NCI-H187 (cell line): ENCODE results near the gene FERMT3.
A peak's percentile ranks its signal among the peaks of the same experiment; 100 is the strongest.
"Not testable (repeated sequence)": the region's sequence is repeated elsewhere in the genome, so short reads cannot be mapped to it uniquely, and the experiment has no call there.

Experiments
- DNase-seq, 2 experiments: peaks; one replicate each; lab custom pipeline; 2025; lab: John Stamatoyannopoulos, UW

Gene FERMT3

GRCh38 chr11:64206457-64207255 lies at the start of gene FERMT3:
Gene FERMT3, plus strand, starts transcription at chr11:64206721. Its CDS starts 644 bp downstream, at chr11:64207365.
- DNase-seq = no peak

- DNase-seq = no peak
Observed at GRCh38 chr11:64157631-64158394, 48.7 kb upstream of the FERMT3 start.

GRCh38 chr11:64161037-64161436 lies 45.5 kb upstream of the FERMT3 start:
- no peak for DNase-seq

DNA sequence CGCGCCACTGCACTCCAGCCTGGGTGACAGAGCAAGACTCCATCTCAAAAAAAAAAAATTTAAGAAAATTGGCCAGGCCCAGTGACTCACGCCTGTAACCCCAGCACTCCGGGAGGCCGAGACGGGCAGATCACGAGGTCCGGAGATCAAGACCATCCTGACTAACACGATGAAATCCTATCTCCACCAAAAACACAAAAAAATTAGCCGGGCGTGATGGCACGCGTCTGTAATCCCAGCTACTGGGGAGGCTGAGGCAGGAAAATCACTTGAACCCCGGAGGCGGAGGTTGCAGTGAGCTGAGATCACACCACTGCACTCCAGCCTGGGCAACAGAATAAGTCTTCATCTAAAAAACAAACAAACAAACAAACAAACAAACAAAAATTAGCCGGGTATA lies 43.8 kb upstream of the FERMT3 start:
- not testable (repeated sequence) for DNase-seq

DNA sequence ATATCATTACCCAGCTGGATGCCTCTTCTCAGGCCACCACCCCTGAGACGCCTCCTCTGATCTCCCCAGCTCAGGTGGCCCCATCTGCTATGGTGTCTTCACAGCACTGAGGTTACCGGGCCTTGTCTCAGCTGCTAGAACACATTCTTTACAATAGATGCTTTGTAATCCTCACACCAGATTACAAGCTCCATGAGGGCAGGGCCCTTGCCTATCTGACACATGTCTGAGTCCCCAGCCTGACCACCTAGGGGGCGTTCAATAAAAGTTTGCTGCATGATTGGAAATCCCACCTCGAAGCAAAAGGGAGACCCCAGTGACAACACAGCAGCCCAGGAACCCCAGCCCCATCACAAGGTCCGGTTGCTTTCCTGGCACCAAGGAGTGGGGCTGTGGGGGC lies 42.6 kb upstream of the FERMT3 start:
- no peak for DNase-seq

DNA sequence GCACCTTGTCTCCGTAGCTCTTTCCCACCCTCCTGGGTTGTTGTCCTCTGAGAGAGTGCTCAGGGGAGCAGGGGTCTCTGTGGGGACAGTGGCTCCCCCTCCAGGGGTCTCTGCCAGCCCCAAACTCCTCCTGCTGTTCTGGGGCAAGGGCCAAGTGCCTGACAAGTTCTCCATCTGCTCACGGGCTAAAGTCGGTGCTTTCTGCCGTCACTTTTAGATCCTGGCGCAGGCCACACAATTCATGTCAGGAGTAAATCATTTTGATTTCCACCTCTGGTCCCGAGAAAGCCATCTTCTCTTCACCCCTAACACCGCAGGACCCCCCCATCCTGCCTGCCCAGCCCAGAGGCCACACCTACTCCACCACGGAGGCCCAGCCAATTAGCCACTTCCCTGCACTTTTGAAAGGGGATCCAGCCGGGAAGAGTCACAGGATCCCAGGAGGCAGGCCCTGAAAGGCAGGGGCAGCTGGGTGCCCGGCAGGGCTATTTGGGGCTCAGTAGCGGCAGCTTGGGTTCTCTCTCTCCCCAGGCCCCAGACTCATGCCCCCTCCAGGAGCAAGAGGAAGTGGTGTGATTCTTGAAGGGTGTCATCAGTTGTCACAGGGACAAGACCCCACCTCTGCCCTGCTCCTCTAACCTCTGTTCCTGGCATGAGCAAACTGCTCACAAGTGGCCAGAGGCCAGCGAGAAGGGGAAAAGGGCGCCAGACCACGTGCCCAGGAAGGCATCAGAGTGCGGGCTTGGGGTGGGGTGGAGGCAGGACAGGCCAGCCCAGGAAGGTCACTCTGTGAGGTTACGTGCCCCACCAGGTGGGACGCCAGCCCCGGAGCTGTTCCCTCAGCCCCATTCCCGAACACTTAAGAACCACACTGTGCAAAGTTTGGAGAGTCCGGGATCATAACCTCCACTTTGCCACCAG lies 41.9 kb upstream of the FERMT3 start:
- DNase-seq = no peak

GRCh38 chr11:64165481-64165841 lies 41.1 kb upstream of the FERMT3 start:
- DNase-seq = no peak

- DNase-seq = peak; percentile 31 to 80
Observed at GRCh38 chr11:64165842-64166635, 40.5 kb upstream of the FERMT3 start, which contains the start of gene MACROD1. Gene MACROD1, minus strand, starts transcription at chr11:64166113. Its CDS starts 119 bp downstream, at chr11:64165994.

DNA sequence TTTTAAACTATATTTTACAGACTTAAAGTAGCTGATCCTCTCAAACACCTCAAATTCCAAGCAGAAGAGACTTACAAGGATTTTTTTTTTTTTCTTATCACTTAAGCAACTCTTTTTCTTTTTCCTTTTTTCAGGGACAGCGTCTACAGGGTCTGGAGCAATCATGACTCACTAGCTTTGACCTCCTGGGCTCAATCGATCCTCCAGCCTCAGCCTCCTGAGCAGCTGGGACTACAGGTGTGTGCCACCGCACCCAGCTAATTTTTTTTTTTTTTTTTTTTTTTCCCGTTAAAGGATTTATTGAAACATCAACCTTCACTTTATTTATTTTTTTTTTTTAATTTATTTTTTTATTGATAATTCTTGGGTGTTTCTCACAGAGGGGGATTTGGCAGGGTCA lies 36.1 kb upstream of the FERMT3 start:
- no peak for DNase-seq

- no peak for DNase-seq
Observed at GRCh38 chr11:64173616-64174355, 32.7 kb upstream of the FERMT3 start.

DNA sequence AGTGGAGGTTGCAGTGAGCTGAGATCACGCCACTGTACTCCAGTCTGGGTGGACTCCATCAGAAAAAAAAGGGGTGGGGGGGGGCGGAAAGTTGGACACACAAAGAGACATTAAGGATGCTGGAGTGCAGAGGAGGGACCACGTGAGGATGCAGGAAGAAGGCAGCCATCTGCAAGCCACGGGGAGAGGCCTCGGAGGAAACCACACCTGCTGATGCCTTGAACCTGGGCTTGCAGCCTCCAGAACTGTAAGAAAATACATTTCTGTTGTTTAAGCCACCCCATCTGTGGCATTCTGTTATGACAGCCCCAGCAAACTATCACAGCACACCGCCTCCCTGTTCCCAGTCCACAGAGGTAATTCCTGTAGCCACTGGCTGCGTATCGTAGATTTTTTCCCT lies 29.8 kb upstream of the FERMT3 start:
- DNase-seq = no peak

GRCh38 chr11:64178203-64178602 lies 28.3 kb upstream of the FERMT3 start:
- no peak for DNase-seq

GRCh38 chr11:64178951-64179639 lies 27.4 kb upstream of the FERMT3 start:
- DNase-seq = no peak

DNA sequence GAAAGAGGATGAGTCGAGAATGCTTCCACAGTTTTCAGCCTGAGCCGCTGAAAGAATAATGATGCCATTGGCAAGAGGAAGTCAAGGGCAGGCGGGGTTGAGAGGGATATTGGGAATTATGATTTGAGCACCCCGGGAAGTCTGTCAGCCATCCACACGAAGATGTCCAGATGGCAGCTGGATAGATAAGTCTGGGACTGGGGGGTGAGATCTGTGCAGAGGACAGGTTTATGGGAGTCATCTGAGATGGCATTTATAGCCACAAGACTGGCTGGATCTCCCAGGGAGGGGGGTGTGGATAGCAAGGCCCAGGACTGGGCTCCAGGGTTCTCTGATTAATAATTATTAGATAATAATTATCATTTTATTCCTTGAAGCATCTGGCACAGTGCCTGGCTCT lies 25.6 kb upstream of the FERMT3 start:
- DNase-seq = no peak

- DNase-seq = peak in 1 of 2 experiments; percentile 32
Observed at GRCh38 chr11:64181506-64182411, 24.8 kb upstream of the FERMT3 start.

DNA sequence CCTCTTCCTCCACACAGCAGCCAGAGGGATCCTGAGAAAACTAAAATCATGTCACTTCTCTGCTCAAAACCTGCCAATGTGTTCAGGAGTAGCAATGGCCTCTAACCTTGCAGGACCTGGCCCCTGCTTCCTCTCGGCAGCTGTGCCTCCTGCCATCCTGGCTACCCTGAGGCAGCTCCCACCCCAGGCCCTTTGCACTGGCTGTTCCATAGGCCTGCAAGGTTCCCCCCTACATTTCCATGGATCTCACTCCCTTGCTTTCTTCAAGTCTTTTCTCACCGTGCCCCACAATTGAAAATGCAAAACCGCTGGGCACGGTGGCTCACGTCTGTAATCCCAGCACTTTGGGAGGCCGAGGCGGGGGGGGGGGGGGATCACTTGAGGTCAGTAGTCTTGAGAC lies 22.6 kb upstream of the FERMT3 start:
- no peak for DNase-seq

GRCh38 chr11:64185175-64185692 lies 21.3 kb upstream of the FERMT3 start:
- DNase-seq = peak; percentile 61 to 73

- DNase-seq = peak; percentile 99 to 100
Observed at GRCh38 chr11:64185693-64186491, 20.6 kb upstream of the FERMT3 start, which contains the start of gene STIP1. Gene STIP1, plus strand, starts transcription at chr11:64186171. Its CDS starts 91 bp downstream, at chr11:64186262.
